K562 (cell line): ENCODE data around the gene PKDCC. TPM values are rescaled to one million over a fixed set of nuclear protein-coding genes. Genes with fewer than 3 reads are reported as not detected.

Experiments
- ATAC-seq: fragments of 200-7000 bp; cut with Tn5 transposase; 3 replicates; pipeline ENCODE4 v1.9.1; 2020; ENCODE audit warnings: moderate library complexity
- BruUV-seq: library from RNA; stranded (reverse); fragments of 400-500 nt; replicated peaks from 2 replicates; lab custom pipeline; 2021; lab: Mats Ljungman, UMichigan
- CTCF ChIA-PET: fragments of 300-600 bp; formaldehyde crosslinking; extraction: SDS; loops from one replicate; lab custom pipeline; 2021; ENCODE audit warnings: low intra/inter-chr PET ratio; lab: Yijun Ruan, JAX
- POLR2A ChIA-PET: fragments of 300-600, 350-650 bp; sonication (Branson Sonifier 250); formaldehyde crosslinking; extraction: SDS; loops from one replicate; lab custom pipeline; 2021; ENCODE audit warnings: antibody characterized with exemption, inconsistent platforms; lab: Yijun Ruan, JAX
- DNase-seq, 4 experiments: peaks; one replicate each; pipeline versions ENCODE4 v3.0.0 to v3.0.0-alpha.2; 2011 to 2018; ENCODE audit warnings: low spot score in 3 of 4, mixed read lengths in 3 of 4; ENCODE audit errors: extremely low read depth in 1 of 4
- FAIRE-seq: peaks from 2 replicates; lab custom pipeline; 2011; peaks lifted over from hg19 to GRCh38; lab: Jason Lieb, UNC
- H2AFZ ChIP-seq: 2 replicates; pipeline ENCODE4 v1.6.0; 2011; ENCODE audit warnings: low read depth, low read length, control low read depth, inconsistent platforms
- H3K27ac ChIP-seq: fragments of 200-600 bp; 3 replicates; pipeline ENCODE4 v1.8.0; 2011; ENCODE audit warnings: low read depth, mild to moderate bottlenecking, control low read depth, inconsistent platforms, low read length, moderate library complexity, mixed read lengths; ENCODE audit errors: extremely low read depth
- H3K27me3 ChIP-seq, 2 experiments: fragments of 300-600 bp in 1 of 2; 2 replicates in 1 of 2; 3 replicates in 1 of 2; pipeline versions ENCODE4 v1.6.0 to v1.8.0; 2011; ENCODE audit warnings: inconsistent platforms in 2 of 2, low read length in 2 of 2, mild to moderate bottlenecking in 1 of 2, mixed read lengths in 1 of 2, moderate library complexity in 1 of 2; ENCODE audit not compliant: control insufficient read depth in 2 of 2, insufficient read depth in 2 of 2
- H3K36me3 ChIP-seq: fragments of 300-600 bp; 3 replicates; pipeline ENCODE4 v1.8.0; 2011; ENCODE audit warnings: mild to moderate bottlenecking, low read length, inconsistent platforms; ENCODE audit not compliant: control insufficient read depth, insufficient read depth
- H3K4me1 ChIP-seq, 2 experiments: fragments of 200-600 bp in 1 of 2; replicated peaks in 1 of 2; 2 replicates in 1 of 2; 3 replicates in 1 of 2; pipeline versions ENCODE4 v1.5.1 to v1.8.0; 2011; ENCODE audit warnings: inconsistent platforms in 2 of 2, low read length in 2 of 2, mild to moderate bottlenecking in 1 of 2, mixed read lengths in 1 of 2, moderate library complexity in 1 of 2; ENCODE audit not compliant: control insufficient read depth in 2 of 2, insufficient read depth in 2 of 2
- H3K4me2 ChIP-seq: 2 replicates; pipeline ENCODE4 v1.6.1; 2011; ENCODE audit warnings: low read length, control low read depth, inconsistent platforms, mixed read lengths; ENCODE audit not compliant: insufficient read depth
- H3K4me3 ChIP-seq: fragments of 200-600 bp; sonication (generic), shearing (Covaris generic); 2 replicates; pipeline ENCODE4 v1.5.1; 2016; ENCODE audit warnings: control low read depth, inconsistent platforms
- H3K79me2 ChIP-seq: fragments of 200-600 bp; 3 replicates; pipeline ENCODE4 v1.8.0; 2011; ENCODE audit warnings: low read length, inconsistent platforms; ENCODE audit not compliant: control insufficient read depth, insufficient read depth
- H3K9ac ChIP-seq, 2 experiments: 2 replicates each; pipeline versions ENCODE4 v1.6.0 to v1.6.1; 2011; ENCODE audit warnings: low read depth in 2 of 2, low read length in 2 of 2, control low read depth in 1 of 2, inconsistent platforms in 1 of 2, mild to moderate bottlenecking in 1 of 2, mixed read lengths in 1 of 2; ENCODE audit not compliant: insufficient read depth in 1 of 2
- H3K9me1 ChIP-seq: one replicate; pipeline ENCODE4 v1.6.0; 2011; ENCODE audit warnings: inconsistent platforms, mild to moderate bottlenecking, low read length, moderate library complexity; ENCODE audit not compliant: control insufficient read depth, insufficient read depth
- H3K9me3 ChIP-seq: replicated peaks from 2 replicates; pipeline ENCODE4 v1.5.1; 2011; ENCODE audit warnings: low read depth, low read length, inconsistent platforms; ENCODE audit not compliant: control insufficient read depth, insufficient read depth
- H4K20me1 ChIP-seq: replicated peaks from 2 replicates; pipeline ENCODE4 v1.6.1; 2011; ENCODE audit warnings: low read length, inconsistent platforms, mixed read lengths; ENCODE audit not compliant: control insufficient read depth, insufficient read depth
- PHF20 ChIP-seq: fragments of 450-650 bp; IDR thresholded peaks from 2 replicates; pipeline ENCODE4 v1.6.1; 2018; ENCODE audit not compliant: partially characterized antibody
- WGBS: fragments of 100-300 bp; shearing (Covaris generic); methylation state at CpG from one replicate; pipeline ENCODE4 v1.1.6; 2016; ENCODE audit warnings: low coverage, mixed read lengths; ENCODE audit not compliant: insufficient coverage; ENCODE audit errors: missing lambda C conversion rate; 5-methylcytosine and 5-hydroxymethylcytosine counted together
- in situ Hi-C: fragments of 300-500 bp; cut with MboI; formaldehyde crosslinking; loops from 4 replicates; pipeline ENCODE4 v1.15.0; 2018; ENCODE audit warnings: inconsistent platforms, mixed read lengths
- intact Hi-C: fragments of 100-400 bp; cut with micrococcal nuclease; formaldehyde crosslinking; loops from 2 replicates; pipeline ENCODE4 v1.14.2; 2022
- polyA plus RNA-seq, 8 experiments: library from polyadenylated mRNA; depleted of rRNA in 4 of 8; stranded (reverse) in 5 of 8; unstranded in 3 of 8; fragments of >200 nt; fragmentation: Nextera tagmentation in 2 of 8; fragmentation: Illumina TruSeq in 1 of 8; extraction: Ambion mirVana in 2 of 8; extraction: Trizol in 1 of 8; gene quantifications; 2 replicates each; pipeline versions ENCODE4 v1.2.1 to v1.2.3, GENCODE V29; 2011 to 2014; ENCODE audit warnings: inconsistent platforms in 1 of 8, missing spikeins in 1 of 8
- total RNA-seq, 7 experiments: library from RNA; depleted of rRNA in 6 of 7; stranded (reverse); fragments of >200 nt in 6 of 7; fragmentation: Illumina TruSeq in 2 of 7; extraction: Trizol in 2 of 7; gene quantifications; 2 replicates each; pipeline versions ENCODE4 v1.2.1 to v1.2.3, GENCODE V29; 2011 to 2021; ENCODE audit warnings: low replicate concordance in 1 of 7
- TF ChIP-seq, protein P1 (sequence below): conservative IDR thresholded peaks from 2 replicates; pipeline ENCODE4 v1.6.1; 2011; ENCODE audit warnings: low read depth, mild to moderate bottlenecking, low read length; ENCODE audit not compliant: control insufficient read depth
- TF ChIP-seq, protein P2 (sequence below), 3 experiments: fragments of 200-800 bp in 1 of 3; sonication (Bioruptor generic) in 1 of 3; sonication (generic) in 1 of 3; formaldehyde crosslinking in 1 of 3; IDR thresholded peaks; 2 replicates each; pipeline versions ENCODE4 v1.6.1 to v1.8.0; 2016 to 2022; ENCODE audit warnings: mild to moderate bottlenecking in 2 of 3, missing compliant biosample characterization in 2 of 3, missing genetic modification characterization in 2 of 3, missing genetic modification reagents in 1 of 3

Gene PKDCC
- total and polyA plus RNA-seq, 9 of the 15 experiments (the other 6 are each of a cell fraction or from before 2014, with no cell fraction given) = 0.62 to 14.8 (median 1.3) TPM; not detected in 2

DNA sequence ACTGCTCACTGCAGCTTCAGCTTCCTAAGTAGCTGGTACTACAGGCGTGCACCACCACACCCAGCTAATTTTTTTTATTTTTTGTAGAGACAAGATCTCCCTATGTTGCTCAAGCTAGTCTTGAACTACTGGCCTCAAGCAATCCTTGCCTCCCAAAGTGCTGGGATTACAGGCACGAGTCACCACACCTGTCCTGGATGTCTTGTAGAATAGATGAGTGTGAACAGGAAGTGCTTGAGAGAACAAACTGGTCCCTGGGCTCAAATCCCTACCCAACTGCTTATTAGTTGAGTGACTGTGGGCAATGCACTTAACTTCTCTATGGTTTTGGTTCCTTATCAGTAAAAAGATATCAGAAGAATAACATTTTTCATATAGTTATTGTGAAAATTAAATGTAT, 34.2 kb downstream of the PKDCC start:
- DNase-seq = no peak
- POLR2A ChIA-PET = no interaction called here
- H3K36me3 ChIP-seq = no peaks in the 10 kb centered on the region
- no peak overlapping the region for H3K27ac ChIP-seq
- CTCF ChIA-PET = no interaction called here
- intact Hi-C loops (no loop called here), in situ Hi-C loops (no loop called here)
- no peaks in the 10 kb centered on the region for H3K9me3 ChIP-seq
- ATAC-seq = no peak
- no peak overlapping the region for H3K9ac ChIP-seq
- no peaks in the 10 kb centered on the region for H3K79me2 ChIP-seq
- H3K4me1 ChIP-seq = no peaks in the 10 kb centered on the region
- H2AFZ ChIP-seq = no peak overlapping the region
- peaks cover 5 to 11% of the 10 kb centered on the region in 2 experiments; a peak in 3 of 5 replicates for H3K27me3 ChIP-seq
- H4K20me1 ChIP-seq = no peaks in the 10 kb centered on the region; the same call in 1 of the 2 replicates
- WGBS = 0% methylated on average over 2 of the region's 2 CpGs
- H3K4me3 ChIP-seq = no peak overlapping the region
- no peaks in the 10 kb centered on the region for H3K9me1 ChIP-seq
- FAIRE-seq = no peak
- no peak overlapping the region for H3K4me2 ChIP-seq
- TF ChIP-seq, protein P1, sequence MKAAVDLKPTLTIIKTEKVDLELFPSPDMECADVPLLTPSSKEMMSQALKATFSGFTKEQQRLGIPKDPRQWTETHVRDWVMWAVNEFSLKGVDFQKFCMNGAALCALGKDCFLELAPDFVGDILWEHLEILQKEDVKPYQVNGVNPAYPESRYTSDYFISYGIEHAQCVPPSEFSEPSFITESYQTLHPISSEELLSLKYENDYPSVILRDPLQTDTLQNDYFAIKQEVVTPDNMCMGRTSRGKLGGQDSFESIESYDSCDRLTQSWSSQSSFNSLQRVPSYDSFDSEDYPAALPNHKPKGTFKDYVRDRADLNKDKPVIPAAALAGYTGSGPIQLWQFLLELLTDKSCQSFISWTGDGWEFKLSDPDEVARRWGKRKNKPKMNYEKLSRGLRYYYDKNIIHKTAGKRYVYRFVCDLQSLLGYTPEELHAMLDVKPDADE = no peak
- TF ChIP-seq PHF20 = no peak
- TF ChIP-seq, protein P2, sequence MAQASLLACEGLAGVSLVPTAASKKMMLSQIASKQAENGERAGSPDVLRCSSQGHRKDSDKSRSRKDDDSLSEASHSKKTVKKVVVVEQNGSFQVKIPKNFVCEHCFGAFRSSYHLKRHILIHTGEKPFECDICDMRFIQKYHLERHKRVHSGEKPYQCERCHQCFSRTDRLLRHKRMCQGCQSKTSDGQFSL (CRISPR knock-in tag; IDR thresholded peaks at IDR 0.05) = no peak
- TF ChIP-seq, protein P2 (tag; IDR thresholded peaks at IDR 0.05) = no peak
- no TSS peak for BruUV-seq
